GM18520 (cell line): ENCODE results near the gene NYAP2.

ENCODE experiments used
- ATAC-seq: cut with Tn5 transposase; IDR thresholded peaks from one replicate; pipeline ENCODE4 v1.9.1; 2021; ENCODE audit not compliant: unreplicated experiment

NYAP2 gene

DNA sequence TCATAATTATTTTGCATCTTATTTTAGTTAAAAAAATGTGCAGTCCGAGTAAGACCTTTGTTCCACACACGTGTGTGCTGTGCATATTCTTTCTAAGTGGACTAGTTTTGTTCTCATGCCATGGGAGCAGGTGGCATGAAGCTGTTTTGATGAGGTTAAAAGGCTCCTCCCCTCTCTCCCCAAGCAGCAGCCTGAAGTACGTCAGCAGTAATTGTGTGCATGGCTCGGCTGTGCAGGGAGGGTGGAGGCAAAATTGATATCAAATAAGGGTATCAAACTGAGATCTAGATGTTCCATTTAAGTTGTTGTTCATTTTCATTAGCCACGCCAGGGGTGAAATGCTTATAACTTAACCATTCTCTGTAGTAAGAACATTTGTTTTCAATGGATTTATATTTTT is at the start of gene NYAP2:
Gene NYAP2, plus strand, starts transcription at position 207 of the 400 bp plus-strand sequence. CDS start 9,171 bp downstream, outside the sequence.
- ATAC-seq, result no peak

DNA sequence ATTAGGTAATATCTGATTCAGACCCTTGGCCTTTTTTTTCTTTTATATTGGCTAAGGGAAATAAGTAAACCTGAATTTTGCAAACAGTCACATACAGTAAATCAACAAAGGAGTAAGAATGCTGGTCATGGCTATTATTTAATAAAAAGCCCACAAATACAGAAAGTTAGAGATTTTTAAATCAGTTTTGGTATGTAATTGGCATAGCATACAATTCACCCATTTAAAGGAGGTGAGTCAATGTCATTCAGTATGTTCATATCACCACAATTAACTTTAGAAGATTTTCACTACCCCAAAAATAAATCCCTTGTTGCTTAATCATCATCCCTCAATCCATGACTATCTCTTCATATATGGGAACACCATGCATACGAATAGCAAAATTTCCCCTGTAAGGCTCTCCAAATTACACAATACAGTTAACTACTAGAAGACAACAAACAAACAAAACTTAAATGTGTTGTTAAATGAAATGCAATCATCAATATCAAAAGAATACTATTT is 45.9 kb upstream of the NYAP2 start:
- ATAC-seq, result no peak

DNA sequence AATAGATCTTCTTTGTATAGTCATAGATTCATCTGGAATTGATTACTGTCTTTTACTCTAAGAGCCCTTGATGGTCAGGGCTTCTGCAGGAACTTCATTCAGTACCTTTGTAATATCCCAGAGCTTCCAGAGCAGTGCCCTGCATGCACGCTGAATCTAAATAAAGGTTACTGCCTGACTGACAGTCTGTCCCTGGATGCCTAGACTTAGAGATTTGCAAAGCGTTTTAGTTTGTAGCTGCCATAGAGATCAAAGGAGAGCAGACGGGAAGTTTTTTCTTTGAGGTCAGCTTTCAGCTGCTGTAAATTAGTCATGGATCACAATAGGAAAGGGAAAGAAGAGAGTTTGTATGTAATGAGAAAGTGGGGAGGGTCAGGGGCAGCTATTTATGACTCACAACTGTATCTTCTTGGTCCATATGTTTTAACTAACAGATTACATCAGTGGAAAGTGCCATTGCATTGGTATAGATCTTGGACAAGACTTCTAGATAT is 45.2 kb upstream of the NYAP2 start:
- no peak for ATAC-seq

DNA sequence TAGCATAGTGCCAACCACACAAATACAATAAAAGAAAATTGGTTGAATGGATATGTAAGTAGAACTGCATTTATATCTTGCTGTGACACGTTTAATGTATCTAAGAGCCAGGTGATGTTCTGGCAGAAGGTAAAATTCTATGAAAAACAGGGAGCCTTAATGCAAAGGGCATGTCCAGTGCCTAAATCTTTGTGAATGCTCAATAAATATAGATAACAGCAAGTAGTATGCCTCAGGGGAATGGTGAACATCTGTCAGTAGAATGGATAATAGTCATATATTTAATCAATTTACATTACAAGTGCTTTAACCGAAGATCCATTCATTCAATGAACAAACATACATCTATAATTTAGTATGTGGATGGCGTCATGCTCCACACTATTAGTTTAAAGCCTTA is 43.7 kb upstream of the NYAP2 start:
- ATAC-seq, result no peak

DNA sequence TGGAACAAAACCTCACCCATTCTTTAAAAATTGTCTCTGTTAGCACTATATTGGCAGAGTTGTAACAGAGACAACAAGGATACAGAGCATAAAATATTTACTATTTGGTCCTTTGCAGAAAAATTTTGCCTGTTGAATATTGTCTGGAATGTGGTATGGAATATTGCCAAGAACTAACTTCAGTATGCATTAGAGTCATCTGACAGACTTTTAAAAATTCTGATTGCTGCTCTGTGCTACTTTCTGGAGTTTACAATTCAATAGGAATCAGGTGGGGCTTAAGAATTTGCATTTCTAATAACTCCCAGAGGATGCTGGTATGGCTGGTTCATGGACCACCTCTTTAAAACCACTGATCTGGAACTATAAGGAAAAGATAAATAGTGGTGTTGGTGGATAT is 32.8 kb upstream of the NYAP2 start:
- no peak for ATAC-seq

DNA sequence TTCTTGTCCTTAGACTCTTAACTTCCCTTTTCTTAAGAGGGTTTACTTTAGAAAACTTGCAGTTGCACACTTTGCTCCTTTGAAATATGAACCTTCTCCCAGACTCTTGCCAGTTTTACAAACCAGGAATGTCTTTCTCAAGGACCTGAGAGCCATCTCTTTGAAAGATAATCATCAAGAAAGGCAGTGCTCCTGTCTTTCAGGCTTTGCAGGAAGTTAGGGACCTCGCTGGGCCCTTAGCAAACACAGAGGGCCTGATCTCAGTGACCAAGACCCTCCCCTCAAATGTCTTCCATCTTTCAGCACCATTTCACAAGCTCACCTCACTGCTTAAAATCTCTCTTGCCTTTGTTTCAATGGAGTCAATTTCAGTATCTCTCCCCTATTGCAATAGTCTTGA is 32.0 kb upstream of the NYAP2 start:
- no peak for ATAC-seq

DNA sequence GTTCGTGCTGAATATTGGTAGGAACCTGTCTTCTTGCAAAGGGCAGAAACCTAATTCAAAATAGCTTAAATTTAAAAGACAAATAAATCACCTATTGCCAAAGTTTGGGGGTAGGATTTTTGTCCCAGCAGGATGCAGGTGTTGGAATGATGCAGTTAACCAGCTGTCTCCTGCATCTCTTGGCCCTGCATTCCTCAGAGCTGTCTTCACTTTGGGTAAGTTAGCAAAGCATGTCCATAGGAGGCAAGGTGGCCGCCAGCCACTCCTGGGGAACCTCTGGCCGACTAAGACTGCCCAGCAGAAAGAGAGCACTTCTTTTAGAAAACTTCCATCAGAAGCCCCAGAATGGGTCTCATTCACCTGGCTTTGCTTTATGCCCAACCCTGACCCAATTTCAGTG is 20.5 kb upstream of the NYAP2 start:
- ATAC-seq, result no peak

DNA sequence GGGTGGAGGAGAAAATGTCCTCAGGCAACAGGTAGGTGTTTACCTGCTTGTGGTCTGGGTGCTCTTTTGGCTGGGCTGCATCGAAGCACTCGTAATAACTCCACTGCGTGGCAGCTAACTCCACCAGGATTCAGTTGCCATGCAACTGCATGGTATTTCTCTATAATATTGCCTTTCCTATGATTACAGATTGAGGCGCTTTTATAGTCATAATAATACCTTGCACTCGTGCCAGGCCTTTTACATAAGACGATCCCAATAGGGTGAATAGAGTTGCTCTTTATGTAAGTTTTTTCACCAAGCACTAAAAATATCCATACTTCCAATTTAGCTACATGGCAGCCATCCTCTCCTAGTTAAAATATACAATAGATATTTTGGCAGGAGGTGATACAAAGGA is 19.7 kb upstream of the NYAP2 start:
- no peak for ATAC-seq

DNA sequence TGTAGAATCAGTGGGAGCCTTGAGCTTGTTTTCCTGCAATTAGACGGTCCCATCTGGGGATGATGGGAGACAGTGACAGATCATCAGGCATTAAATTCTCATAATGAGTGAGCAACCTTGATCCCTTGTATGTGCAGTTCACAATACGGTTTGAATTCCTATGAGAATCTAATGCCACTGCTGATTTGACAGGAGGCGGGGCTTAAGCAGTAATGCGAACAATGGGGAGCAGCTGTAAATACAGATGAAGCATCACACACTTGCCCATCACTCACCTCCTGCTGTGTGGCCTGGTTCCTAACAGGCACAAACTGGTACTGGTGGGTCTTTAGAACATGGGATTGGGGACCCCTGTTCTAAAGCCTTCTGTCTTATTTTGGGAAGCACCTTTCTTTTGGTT is 17.9 kb upstream of the NYAP2 start:
- no peak for ATAC-seq

DNA sequence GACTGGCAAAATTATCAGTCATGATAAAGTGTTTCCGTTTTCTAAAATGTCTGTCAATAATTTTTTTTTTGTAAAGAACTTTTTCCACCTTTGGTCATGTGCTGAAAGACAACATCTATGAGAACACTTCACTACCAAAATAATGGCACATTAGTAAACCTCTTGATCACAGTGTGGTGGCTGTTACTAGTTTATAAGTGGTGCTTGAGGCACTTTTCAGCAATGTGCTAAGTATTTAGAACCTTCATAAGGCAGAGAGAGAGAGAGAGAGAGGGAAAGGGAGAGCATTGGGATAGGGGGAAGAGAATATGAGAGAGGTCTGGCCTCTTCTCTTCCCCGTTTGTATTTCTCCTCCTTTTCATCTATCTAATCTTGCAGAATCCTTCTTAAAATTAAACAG is 1.1 kb upstream of the NYAP2 start:
- ATAC-seq, result no peak

DNA sequence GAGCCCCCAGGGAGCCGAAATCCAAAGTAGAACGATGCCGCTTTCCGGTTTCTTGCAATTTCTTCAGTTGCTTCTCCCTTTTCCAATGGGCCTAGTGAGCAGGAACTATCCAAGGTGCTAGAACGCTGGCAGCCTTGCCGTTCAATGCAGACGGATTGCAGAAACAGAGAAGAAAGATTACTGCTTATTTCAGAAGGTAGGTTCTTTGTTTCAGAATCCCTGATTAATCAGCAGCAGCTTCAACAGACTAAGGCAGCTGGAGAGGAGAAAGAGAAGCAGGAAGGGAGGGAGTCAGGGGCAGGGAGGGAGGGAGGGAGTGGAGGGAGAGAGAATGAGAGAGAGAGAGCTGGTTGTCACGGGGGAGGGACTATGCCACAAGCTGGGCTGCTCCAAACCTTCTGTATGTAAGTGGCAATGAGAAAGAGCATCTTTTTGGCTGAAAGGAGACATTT is 576 bp downstream of the NYAP2 start:
- ATAC-seq, result no peak

DNA sequence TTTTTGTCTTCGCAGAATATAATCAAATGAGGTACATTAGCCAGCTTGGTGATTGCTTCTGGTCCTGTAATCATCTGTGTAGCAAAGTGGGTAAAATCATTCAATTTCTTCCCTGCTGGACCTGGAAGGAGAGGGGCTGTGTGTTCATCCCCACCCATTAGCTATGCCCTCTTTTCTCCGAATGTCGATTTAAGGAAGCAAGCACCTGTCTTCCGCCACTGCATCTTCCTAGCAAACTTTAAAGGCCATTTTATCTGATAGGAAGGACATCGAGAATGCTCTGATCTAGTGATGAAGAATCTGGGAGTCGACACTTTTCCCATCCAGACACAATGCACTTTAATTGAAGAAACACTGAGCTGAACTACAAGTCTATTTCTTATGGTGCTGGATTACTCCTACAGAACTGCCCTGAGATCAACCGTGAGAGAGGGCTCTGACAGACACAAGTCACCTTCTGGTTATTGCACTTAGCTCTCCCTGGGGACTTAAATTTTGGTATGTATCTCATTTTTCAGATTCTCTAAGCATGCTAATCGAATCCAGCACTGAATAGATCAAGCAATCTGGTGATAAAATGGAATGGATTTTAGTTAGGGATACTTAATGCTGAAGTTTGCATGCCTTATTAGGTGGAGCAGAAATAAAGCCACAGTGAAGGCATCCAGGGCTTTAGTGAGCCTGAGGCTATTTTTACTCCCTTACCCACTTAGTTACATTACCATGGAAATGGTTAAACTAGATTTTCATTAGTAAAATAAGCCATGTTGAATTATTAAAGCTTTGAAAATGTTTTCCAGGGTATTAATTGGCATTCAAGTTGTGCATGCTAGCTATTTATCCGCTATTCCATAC is 1.3 kb downstream of the NYAP2 start:
- ATAC-seq, result no peak

DNA sequence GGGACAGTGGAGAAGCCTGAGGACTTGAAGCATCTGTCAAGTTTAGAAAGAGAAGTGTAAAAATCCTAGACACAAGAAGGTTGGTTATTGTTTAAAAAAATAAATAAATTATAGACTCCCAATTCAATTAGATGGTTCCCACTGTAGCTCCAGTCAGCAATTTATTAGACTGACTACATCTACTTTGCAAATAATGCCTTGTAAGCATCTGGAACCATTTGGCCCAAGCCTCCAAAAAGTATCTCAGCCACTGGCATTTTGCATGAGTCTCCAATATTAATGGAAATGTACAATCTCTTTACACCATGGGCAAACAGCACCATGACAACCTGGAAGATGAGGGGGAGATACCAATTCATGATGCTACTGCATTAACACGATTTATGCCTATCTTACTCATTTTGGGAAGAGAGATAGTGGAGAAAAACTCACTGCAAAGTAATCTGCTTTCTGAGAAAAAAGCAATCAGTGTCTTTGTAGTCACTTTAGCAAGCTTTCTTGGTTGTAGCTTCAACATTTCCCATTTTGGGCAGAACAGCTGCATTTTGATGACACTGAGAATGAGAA is 2.8 kb downstream of the NYAP2 start:
- ATAC-seq, result no peak

DNA sequence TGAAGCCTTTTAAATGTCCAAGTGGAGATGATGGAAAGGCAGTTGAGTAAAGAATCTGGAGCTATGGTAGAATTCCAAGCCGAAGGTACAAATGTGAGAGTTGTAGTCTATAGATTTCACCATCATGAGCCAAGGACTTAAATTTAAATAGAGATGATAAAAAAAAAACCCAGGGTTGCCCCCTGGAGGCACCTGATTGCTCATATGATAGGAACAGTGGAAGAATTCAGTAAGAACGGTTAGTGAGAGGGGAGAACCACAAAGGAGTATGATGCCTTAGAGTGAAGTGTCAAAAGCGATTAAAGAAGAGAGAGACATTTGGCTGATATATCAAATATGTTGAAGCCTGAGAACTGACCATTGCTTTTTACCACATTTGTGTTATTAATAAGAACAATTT is 11.9 kb downstream of the NYAP2 start:
- no peak for ATAC-seq

DNA sequence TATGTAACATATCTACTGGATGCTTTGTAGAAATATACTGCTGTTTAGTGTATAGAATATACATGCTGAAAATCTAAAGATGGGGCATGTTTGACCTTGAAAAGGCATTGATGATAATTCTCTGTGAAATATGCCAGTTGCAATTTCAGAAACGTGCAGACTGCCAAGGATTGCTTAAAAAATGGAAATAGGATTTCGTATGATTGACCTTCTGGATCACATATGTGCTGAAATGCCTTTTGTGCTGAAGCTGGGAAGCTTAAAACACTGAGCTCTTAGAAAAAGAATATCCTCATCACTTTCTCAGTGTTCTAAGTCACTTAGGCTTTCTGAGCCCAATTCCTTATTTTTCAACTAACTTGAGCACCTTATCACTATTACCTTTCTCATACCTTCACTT is 14.3 kb downstream of the NYAP2 start:
- no peak for ATAC-seq

DNA sequence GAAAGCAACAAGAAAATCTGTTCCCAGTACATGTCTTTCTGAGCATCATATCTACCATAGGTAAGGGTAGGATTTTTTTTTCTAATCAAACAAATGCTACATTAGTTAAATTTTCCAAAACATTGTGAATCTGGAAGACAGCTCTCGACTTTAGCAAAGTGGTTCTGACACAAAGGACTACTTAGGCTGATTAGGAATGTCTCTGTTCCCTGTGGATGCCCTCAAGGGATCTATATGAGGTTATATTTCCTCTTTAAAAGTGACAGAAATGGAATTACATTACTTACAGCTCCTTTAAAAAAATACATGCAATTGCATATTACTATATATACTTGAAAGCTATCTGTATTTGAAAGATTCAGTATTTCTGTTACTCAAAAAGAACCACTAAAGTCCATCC is 15.4 kb downstream of the NYAP2 start:
- ATAC-seq, result no peak

DNA sequence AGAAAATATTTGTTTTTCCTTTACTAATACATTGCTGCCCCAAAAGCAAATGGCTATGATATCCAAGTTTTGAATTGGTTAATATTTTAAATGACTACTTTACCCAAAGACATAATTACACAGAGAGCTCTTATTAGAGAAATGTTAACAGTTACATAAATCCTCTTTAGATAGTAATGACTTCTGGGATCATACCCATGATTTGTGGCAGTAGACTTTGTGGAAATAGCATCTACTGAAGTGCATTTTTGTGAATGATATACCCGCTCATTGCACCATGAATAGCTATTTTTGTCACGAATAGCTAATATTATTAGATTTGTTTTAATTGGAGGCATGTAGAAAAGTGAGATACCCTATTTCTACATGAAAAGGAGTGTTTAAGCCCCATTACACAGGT is 15.8 kb downstream of the NYAP2 start:
- ATAC-seq, result no peak

DNA sequence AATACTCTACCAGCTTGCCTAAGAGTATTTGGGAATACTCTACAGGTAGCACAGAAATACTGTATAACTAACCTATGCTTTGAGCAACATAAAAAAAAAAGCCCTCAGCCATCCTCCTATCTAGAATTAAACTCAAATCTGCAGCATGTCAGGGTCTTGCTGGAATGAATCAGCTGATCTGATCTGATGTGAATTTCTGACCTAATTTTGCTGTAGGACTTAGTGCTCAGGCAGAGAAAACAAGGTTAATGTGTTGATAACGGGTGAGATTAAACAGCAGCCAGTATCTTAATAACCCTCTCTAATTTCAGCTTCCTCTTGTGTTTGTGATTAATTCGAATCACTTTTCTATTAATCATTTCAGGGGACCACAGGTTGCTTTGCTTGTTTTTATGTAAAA is 16.3 kb downstream of the NYAP2 start:
- ATAC-seq, result no peak

DNA sequence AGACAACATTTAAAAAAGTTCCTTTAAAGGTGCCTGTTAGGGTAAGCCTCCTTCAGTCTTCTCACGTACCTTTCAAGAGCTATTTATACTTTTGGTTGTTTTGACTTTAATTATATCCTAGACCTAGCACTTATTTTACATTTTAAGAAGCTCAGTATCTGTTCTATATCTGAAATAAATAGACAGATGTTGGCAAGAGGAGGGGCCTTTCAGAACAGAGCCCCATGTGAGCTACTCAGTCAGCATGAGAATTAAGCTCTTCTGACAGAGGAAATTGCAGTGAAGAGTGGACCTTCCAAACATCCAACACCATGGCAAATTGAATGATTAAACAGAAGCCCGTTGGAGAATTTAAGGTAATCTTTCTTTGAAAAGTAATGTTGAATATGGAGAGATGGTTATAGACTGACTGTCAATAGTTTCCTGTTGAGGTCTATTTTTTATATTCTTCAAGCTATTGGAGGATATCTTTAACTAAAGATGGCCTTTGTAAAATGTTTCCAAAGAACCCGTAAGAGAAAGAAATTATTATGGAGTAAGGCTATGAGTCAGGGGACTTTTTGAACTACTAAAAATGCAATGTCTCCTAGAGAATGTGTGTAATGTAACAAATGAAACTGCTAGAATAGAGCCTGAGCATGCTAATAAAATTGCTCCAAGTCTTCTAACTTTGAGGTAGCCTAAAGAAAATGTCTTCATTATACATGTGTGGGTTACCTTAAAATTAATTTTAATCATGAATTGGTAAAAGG is 17.3 kb downstream of the NYAP2 start:
- ATAC-seq, result no peak

DNA sequence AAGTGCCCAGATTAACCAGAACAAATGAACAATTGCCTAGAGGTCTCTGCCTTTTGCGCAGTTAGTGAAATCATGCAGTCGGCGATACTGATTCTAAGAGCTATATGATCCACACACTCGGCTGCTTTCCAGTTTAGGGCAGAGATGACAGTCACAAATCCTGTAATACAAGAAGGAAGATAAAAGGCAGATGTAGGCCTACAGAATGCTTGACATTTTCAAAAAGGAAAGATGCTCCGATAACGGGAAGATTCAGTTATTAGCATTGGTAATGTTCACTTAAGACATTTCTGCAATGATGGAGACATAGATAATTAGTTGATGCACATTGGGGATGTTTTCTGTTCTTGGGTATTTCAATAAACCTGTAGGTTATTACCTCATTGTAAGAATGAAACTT is 19.5 kb downstream of the NYAP2 start:
- ATAC-seq, result no peak

DNA sequence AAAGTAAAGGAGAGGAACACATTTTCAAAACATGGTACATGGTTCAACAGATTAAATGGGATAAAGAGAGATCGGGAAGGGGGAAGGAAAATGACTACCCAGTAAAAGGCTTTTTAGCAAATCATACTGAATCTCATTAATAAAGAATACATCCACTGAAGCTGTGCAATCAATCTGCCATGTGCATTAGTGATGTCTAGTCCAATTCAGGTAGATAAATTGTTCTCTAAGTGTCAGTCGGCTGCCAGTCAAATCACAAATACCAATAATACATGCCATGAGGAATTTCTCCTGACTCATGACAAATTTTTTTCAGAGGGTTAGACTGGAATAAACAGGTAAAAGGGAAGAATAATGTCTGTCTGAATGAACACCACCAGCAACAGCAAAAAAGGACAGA is 22.6 kb downstream of the NYAP2 start:
- no peak for ATAC-seq

DNA sequence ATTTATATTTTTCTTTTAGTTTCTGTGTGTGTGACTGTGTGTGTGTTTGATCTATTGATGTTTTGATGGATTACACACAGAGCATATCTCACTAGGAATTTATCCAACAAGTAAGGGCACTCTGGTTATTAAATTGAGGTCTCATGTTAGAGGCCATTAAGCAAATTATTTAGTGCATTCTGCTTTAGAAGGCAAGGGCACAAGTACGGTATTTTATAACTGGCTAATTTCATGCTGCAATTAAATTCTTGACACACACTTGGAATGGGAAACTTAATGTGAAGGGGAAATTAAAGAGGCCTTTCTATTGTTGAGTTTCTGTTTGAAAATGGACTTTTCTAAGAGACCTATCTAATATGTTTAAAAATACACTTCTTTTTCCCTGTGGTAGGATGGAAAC is 25.8 kb downstream of the NYAP2 start:
- ATAC-seq, result no peak
